Esophagus muscularis mucosa (tissue), 4 donors: Measurements from ENCODE around the gene NEK9.

Experiments
- EP300 ChIP-seq: sonication (generic); formaldehyde crosslinking; IDR thresholded peaks from one replicate; pipeline ENCODE4 v1.6.1; 2017; ENCODE audit warnings: antibody characterized with exemption
- POLR2A ChIP-seq: fragments of 450-650 bp; IDR thresholded peaks from one replicate; pipeline ENCODE4 v1.6.1; 2017; ENCODE audit warnings: antibody characterized with exemption, moderate library complexity, mild to moderate bottlenecking, low read depth
- POLR2AphosphoS5 ChIP-seq, 2 donors: sonication (generic); formaldehyde crosslinking; IDR thresholded peaks; one replicate each; pipeline ENCODE4 v1.6.1; 2017; ENCODE audit warnings: antibody characterized with exemption in 2 of 2
- TF ChIP-seq, protein P1 (sequence below), 3 experiments: fragments of 200-600 bp in 2 of 3; fragments of 450-650 bp in 1 of 3; sonication (generic) in 2 of 3; IDR thresholded peaks; one replicate each; pipeline ENCODE4 v1.5.1; 2017 to 2019; ENCODE audit warnings: antibody characterized with exemption in 3 of 3, mild to moderate bottlenecking in 2 of 3, moderate library complexity in 1 of 3

DNA sequence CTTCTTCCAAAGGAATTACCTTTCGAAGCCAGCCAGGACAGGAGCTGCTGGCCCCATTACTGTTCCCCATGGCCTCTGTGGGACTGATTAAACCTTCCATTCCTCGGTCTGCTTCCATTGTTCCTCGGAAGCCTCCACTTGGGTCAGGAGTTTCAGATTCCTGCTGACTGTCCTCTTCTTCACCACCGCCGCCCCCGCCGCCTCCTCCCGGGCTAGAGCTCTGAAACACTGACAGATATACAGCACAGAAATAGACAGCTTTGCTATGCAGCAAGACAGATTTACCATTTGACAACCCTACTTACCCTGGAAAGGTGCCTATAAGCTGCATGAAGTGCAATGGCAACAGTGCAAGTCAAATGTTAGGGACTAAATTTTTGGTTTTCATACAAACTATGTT lies 35.6 kb downstream of the NEK9 start:
- TF ChIP-seq EP300, result no peak
- TF ChIP-seq, protein P1, sequence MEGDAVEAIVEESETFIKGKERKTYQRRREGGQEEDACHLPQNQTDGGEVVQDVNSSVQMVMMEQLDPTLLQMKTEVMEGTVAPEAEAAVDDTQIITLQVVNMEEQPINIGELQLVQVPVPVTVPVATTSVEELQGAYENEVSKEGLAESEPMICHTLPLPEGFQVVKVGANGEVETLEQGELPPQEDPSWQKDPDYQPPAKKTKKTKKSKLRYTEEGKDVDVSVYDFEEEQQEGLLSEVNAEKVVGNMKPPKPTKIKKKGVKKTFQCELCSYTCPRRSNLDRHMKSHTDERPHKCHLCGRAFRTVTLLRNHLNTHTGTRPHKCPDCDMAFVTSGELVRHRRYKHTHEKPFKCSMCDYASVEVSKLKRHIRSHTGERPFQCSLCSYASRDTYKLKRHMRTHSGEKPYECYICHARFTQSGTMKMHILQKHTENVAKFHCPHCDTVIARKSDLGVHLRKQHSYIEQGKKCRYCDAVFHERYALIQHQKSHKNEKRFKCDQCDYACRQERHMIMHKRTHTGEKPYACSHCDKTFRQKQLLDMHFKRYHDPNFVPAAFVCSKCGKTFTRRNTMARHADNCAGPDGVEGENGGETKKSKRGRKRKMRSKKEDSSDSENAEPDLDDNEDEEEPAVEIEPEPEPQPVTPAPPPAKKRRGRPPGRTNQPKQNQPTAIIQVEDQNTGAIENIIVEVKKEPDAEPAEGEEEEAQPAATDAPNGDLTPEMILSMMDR (IDR thresholded peaks at IDR 0.05), result no peak
- no peak for TF ChIP-seq POLR2A
- TF ChIP-seq POLR2AphosphoS5 (IDR thresholded peaks at IDR 0.05), result no peak
